Endodermal cell (in vitro differentiated cells): ENCODE results near the gene PTPRN2. TPM values are rescaled to one million over a fixed set of nuclear protein-coding genes. Genes with fewer than 3 reads are reported as not detected.

Source experiments
- DNase-seq: peaks from one replicate; pipeline ENCODE4 v3.0.0-alpha.2; 2017
- H3K27ac ChIP-seq: 2 replicates; pipeline ENCODE4 v1.5.1; 2013; ENCODE audit warnings: mild to moderate bottlenecking, low read depth, low read length, moderate library complexity
- H3K27me3 ChIP-seq: 2 replicates; pipeline ENCODE4 v1.6.1; 2013; ENCODE audit warnings: mild to moderate bottlenecking, low read length, moderate library complexity; ENCODE audit not compliant: insufficient read depth, control insufficient read depth, poor library complexity, severe bottlenecking
- H3K36me3 ChIP-seq: 2 replicates; pipeline ENCODE4 v1.7.0; 2013; ENCODE audit warnings: mild to moderate bottlenecking, low read length, moderate library complexity; ENCODE audit not compliant: control insufficient read depth, insufficient read depth
- H3K4me1 ChIP-seq: one replicate; pipeline ENCODE4 v1.7.0; 2013; ENCODE audit warnings: low read length; ENCODE audit not compliant: control insufficient read depth, insufficient read depth
- H3K4me3 ChIP-seq: 2 replicates; pipeline ENCODE4 v1.5.1; 2013; ENCODE audit warnings: mild to moderate bottlenecking, low read length, moderate library complexity
- H3K9ac ChIP-seq: 2 replicates; pipeline ENCODE4 v1.6.1; 2013; ENCODE audit warnings: mild to moderate bottlenecking, low read length, moderate library complexity; ENCODE audit not compliant: poor library complexity, severe bottlenecking; ENCODE audit errors: extremely low read depth
- H3K9me3 ChIP-seq: 2 replicates; pipeline ENCODE4 v1.6.1; 2013; ENCODE audit warnings: mild to moderate bottlenecking, low read length, moderate library complexity; ENCODE audit not compliant: control insufficient read depth
- H3K27ac Mint-ChIP-seq: 2 replicates; pipeline ENCODE4 v1.8.0; 2020; ENCODE audit warnings: mixed read lengths
- H3K27me3 Mint-ChIP-seq: 2 replicates; pipeline ENCODE4 v1.8.0; 2021; ENCODE audit warnings: mild to moderate bottlenecking, mixed read lengths; ENCODE audit not compliant: insufficient read depth
- H3K36me3 Mint-ChIP-seq: 2 replicates; pipeline ENCODE4 v1.8.0; 2020; ENCODE audit warnings: low read depth, mixed read lengths
- H3K4me1 Mint-ChIP-seq: 2 replicates; pipeline ENCODE4 v1.8.0; 2020; ENCODE audit warnings: mixed read lengths
- H3K4me3 Mint-ChIP-seq: 2 replicates; pipeline ENCODE4 v1.8.0; 2020; ENCODE audit warnings: mild to moderate bottlenecking, moderate library complexity, mixed read lengths
- H3K9me3 Mint-ChIP-seq: 2 replicates; pipeline ENCODE4 v1.8.0; 2020; ENCODE audit warnings: mild to moderate bottlenecking, mixed read lengths
- WGBS, 2 experiments: methylation state at CpG; one replicate each; pipeline versions ENCODE4 v1.1.5 to v1.1.7; 2013; ENCODE audit warnings: missing lambda C conversion rate in 2 of 2, mixed read lengths in 1 of 2; ENCODE audit not compliant: insufficient coverage in 1 of 2, insufficient read length in 1 of 2; 5-methylcytosine and 5-hydroxymethylcytosine counted together
- total RNA-seq, 2 donors: library from RNA; stranded (reverse); fragmentation: NEBNext Ultra II Directional in 1 of 2; extraction: Animal tissue kit (Norgen Biotek cat#: 25700) in 1 of 2; gene quantifications; 2 replicates in 1 of 2; 3 replicates in 1 of 2; pipeline ENCODE4 v1.2.1, GENCODE V29; 2021
- TF ChIP-seq, protein P1 (sequence below): fragments of 200-600 bp; sonication (generic); conservative IDR thresholded peaks from 2 replicates; pipeline ENCODE4 v1.5.0; 2021; ENCODE audit warnings: antibody characterized with exemption, mild to moderate bottlenecking

Gene PTPRN2
- total RNA-seq, 2 donors from 2014 or later: 0.69 to 1.2 TPM

DNA sequence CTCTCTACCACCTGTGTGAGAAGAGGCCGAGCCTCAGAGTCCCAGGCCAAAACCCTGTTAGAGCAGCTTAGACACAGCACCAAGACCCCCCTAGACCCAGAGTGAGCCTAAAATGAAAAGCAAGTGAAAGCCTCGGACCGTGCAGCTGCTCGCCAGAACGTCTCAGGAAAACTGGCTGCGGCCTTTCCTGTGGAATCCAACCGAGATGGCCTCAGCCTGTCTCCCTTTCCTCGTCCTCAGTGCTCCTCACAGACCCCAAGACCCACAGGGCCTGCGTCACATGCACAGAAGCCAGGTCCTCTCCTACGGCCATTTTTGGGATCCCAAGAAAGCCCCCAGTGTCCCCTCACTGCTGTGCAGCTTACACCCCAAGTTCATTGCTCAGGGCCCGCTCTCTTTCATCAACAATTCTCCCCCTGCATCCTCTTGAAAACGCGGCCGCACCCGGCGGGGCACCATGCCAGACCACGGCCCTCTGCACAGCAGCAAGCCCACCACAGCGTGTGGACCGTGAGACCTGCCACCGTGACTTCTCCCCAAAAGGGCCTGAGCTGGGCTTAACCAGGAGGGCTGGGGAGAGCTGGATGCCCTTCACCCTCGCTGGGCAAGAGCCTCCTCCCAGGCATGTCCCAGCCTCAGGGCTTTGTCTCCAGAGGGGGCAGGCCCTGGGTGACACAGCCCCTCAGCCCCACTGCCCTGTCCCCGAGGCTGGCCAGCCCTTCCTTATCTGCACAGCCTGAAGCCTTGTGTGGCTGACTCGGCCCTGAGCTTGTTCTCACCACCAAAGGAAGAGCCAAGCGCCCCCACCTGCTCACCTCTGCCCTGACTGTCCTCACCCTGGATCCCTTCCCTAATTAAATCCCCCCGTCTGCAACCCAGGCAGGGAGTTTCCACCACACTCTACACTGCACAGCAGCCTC, 142.9 kb downstream of the PTPRN2 start:
- H3K9ac ChIP-seq: no peak overlapping the region
- peaks cover 64% of the 10 kb centered on the region for H3K9me3 ChIP-seq
- Mint-ChIP-seq H3K9me3 (no peaks in the 10 kb centered on the region), H3K27me3 (no peaks in the 10 kb centered on the region), H3K4me1 (peaks cover 2% of the 10 kb centered on the region), H3K27ac (peak overlapping the region; percentile 80), H3K36me3 (no peaks in the 10 kb centered on the region), H3K4me3 (no peak overlapping the region)
- TF ChIP-seq, protein P1, sequence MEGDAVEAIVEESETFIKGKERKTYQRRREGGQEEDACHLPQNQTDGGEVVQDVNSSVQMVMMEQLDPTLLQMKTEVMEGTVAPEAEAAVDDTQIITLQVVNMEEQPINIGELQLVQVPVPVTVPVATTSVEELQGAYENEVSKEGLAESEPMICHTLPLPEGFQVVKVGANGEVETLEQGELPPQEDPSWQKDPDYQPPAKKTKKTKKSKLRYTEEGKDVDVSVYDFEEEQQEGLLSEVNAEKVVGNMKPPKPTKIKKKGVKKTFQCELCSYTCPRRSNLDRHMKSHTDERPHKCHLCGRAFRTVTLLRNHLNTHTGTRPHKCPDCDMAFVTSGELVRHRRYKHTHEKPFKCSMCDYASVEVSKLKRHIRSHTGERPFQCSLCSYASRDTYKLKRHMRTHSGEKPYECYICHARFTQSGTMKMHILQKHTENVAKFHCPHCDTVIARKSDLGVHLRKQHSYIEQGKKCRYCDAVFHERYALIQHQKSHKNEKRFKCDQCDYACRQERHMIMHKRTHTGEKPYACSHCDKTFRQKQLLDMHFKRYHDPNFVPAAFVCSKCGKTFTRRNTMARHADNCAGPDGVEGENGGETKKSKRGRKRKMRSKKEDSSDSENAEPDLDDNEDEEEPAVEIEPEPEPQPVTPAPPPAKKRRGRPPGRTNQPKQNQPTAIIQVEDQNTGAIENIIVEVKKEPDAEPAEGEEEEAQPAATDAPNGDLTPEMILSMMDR: no peak
- 78 to 82% methylated on average over 14 to 25 of the region's 25 CpGs for WGBS, 2 experiments
- no peak overlapping the region for H3K4me3 ChIP-seq
- H3K27me3 ChIP-seq: no peaks in the 10 kb centered on the region
- no peaks in the 10 kb centered on the region for H3K4me1 ChIP-seq
- DNase-seq: peak; percentile 28
- H3K36me3 ChIP-seq: no peaks in the 10 kb centered on the region
- no peak overlapping the region for H3K27ac ChIP-seq

DNA sequence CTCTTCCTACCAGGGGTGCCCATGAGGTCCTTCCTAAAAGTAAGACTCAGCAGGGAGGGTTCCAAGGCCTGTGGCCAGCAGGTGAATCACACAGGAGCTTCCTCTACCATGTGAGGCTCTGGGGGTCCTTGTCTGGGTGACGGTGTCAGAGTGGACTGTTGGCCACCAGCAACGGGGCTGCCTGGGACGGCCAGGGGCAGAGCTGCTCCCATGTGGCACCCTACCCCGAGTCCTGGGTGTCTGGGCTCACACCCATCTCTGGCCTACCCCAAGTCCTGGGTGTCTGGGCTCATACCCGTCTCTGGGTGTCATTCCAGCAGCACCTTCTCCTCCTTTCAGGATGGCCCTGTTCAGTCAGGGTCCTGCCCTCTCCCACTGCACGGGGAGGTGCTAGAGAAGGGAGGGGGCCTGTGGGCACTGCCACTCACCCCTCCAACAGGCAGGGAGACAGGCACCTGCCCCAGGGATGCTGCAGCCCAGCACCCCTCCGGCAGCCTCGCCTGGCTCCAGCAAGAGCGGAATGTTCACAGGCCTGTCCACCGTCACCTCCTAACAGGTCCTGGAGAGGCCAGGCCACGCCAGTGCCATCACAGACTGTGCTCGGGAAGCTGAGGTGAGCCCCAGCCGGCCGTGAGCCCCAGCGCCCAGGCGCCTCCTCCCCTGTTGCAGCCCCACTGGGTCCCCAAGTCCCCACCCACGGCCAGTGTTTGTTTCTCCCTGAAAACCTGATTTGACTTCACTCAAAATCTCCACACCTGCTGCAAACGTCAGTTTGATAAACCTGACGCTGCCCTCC, 143.7 kb downstream of the PTPRN2 start:
- H3K27ac Mint-ChIP-seq: peak overlapping the region; percentile 80
- peak; percentile 38 for DNase-seq
- H3K4me3 Mint-ChIP-seq: no peak overlapping the region
- no peaks in the 10 kb centered on the region for H3K36me3 ChIP-seq
- H3K36me3 Mint-ChIP-seq: no peaks in the 10 kb centered on the region
- TF ChIP-seq, protein P1: no peak
- H3K4me1 Mint-ChIP-seq: peaks cover 6% of the 10 kb centered on the region
- H3K27me3 Mint-ChIP-seq: no peaks in the 10 kb centered on the region
- WGBS, 2 experiments: 78 to 80% methylated on average over 13 to 19 of the region's 19 CpGs
- H3K9me3 Mint-ChIP-seq: no peaks in the 10 kb centered on the region
- H3K4me3 ChIP-seq: no peak overlapping the region
- peaks cover 63% of the 10 kb centered on the region for H3K9me3 ChIP-seq
- H3K4me1 ChIP-seq: no peaks in the 10 kb centered on the region
- H3K9ac ChIP-seq: no peak overlapping the region
- no peaks in the 10 kb centered on the region for H3K27me3 ChIP-seq
- H3K27ac ChIP-seq: no peak overlapping the region

DNA sequence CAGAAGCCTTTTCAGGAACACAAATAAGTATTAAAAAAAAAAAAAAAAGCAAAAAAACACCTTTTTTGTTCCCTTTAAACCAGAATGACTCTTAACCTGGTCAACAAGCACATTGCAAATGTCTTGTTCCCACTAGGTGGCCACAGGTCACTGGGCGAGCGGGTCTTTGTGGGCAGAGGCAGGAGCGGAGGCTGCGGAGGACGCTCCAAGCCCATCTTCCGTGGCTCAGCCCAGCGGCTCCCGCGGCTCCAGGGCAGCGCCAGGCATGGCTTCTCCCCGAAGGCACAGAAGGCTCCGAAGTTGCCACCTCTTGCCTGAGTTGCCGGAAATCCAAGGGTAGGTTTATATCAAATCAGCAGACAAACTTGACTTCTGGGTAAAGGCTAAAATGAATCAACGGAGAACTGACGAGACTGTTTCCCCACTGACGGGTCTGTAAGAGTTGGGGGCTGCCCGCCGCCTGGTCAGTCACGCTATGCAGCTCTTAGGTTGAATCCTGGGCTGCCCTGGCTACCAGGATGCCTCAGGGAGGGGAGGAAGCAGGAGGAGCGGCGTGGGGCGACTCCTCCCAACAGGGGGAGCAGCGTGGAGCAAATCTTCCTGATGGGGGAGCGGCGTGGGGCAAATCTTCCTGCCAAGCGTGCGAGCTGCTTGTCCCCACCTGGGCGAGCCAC, 144.5 kb downstream of the PTPRN2 start:
- H3K36me3 Mint-ChIP-seq: no peaks in the 10 kb centered on the region
- Histone ChIP-seq H3K9ac (no peak overlapping the region), H3K9me3 (peaks cover 63% of the 10 kb centered on the region), H3K4me1 (no peaks in the 10 kb centered on the region), H3K27ac (no peak overlapping the region), H3K4me3 (no peak overlapping the region), H3K27me3 (no peaks in the 10 kb centered on the region), H3K36me3 (no peaks in the 10 kb centered on the region)
- 80 to 86% methylated on average over 15 to 28 of the region's 28 CpGs for WGBS, 2 experiments
- H3K4me3 Mint-ChIP-seq: no peak overlapping the region
- H3K27me3 Mint-ChIP-seq: no peaks in the 10 kb centered on the region
- no peaks in the 10 kb centered on the region for H3K9me3 Mint-ChIP-seq
- H3K4me1 Mint-ChIP-seq: peaks cover 12% of the 10 kb centered on the region
- TF ChIP-seq, protein P1: peak; percentile 40
- H3K27ac Mint-ChIP-seq: no peak overlapping the region
- DNase-seq: peak; percentile 61
